HUDEP-2 (cell line): Measurements from ENCODE around the gene BET1.
A peak's percentile ranks its signal among the peaks of the same experiment; 100 is the strongest.
"Not testable (repeated sequence)": the region's sequence is repeated elsewhere in the genome, so short reads cannot be mapped to it uniquely, and the experiment has no call there.

Source experiments
- DNase-seq, 76 experiments: peaks; one replicate each; lab custom pipeline; 2025; ENCODE audit not compliant: unreplicated experiment in 76 of 76; lab: John Stamatoyannopoulos, UW

The BET1 gene, protein sequence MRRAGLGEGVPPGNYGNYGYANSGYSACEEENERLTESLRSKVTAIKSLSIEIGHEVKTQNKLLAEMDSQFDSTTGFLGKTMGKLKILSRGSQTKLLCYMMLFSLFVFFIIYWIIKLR

DNA sequence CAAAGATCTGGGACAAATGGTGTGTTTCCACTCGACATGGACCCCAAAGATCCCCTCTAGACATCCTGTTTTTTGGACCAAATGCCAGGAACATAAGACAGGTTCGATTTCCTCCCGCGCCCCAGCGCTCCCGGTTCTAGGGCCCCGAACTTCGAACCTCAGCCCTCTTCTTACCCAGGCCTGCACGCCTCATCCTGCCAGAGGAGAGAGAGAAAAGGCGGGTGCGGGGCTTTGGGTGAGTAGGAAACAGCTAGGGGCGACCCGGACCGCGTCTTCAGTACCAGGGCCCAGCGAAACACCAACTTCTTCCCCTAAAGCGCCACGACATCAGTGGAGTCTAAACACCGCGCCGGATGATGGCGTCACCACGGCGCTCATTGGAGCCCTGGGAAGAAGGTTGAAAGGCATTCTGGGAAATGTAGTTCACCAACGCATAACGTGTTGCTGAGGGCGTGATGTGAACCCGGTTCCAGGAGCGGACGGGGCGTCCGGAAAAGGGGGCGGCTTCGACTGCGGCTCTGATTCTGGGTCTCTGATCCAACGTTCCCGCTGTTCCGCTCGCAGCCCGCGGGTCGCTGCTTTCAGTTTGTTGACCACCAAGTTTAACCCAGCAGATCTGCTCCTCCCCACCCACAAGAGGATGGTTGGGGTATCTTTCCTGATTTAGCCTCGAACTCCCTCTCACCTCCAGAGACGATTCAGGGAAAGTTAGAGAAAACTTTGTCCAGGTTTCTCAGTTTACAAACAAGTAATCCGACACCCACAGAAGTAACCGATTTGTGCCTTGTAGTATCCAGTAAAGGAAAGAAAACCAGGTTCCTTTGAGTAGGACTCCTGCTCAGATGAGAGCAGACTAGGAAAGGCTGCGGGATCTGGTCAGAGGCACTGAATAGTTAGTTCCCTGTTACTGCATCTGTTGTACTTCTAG lies at the start of gene BET1:
BET1 (minus strand) TSS at position 332 of the 928 bp plus-strand sequence; CDS start at position 193, 139 bp downstream.
- DNase-seq = peak; percentile 12 to 91 (median 74)

DNA sequence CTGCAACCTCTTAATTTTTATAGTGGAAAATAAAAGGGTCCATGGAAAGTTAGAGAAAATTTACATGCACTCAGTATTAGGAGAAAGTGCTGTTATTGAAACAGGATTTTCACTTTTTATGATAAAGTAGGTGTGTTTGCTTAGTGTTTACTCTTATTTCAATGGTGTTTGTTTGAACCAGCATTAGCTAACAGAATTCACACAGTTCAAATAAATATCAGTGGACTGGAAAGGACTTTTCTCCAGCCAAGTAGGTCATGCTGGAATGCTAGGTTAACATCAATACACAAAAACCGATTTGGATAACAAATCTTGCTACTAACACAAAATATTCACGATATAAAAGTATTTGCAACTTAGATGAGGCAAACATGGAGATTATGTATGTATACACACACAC lies 49.4 kb upstream of the BET1 start:
- DNase-seq = no peak

DNA sequence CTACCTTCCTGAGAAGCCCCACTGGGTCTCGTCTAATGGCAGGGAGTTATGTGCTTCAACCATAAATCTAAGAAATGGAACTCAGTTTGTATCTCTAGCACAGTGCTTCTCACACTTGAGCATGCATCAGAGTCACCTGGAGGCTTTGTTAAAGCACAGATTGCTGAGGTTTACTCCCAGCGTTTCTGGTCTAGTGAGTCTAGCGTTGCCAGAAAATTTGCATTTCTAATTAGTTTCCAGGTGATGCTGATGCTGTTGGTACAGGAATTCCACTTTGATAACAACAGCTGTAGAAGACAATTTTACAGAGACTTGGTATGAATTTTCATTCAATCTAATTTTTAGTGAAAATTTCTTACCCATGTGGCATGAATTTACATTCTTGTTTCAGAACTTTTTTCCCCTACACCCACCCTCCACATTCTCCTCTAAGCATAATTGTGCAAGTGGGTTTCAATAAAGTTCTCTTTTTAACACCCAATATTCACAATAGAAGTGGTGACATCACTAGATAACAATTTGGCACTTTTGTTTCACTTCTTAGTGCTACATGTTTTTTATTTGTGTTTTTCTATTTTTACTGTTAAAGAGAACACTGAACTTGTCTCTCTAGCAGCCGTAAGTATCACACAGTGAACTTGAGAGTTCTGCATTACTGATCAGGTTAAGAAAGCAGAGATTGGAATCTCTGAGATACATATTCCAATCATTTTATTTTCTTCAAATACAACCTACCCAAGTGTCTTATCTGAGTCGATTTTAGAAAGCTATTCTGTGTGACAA lies 48.4 kb upstream of the BET1 start:
- no peak for DNase-seq

DNA sequence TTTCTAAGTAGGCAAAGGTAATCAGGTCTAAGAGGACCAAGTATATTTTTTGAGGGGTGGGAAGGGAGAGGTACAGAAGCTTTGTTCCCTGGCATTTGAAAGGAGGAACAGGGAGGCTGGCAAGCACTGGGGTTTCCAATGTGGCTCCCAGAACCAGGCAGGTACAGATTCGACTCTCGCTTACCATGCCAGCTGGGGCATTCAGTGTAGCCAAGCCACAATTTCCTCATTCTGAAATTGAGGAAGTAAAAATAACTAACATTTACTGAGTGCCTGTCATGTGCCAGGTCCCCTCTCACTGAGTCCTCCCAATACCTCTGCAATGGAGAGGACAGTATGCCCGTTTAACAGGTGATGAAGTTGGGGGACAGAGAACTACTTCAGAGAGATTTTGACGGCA lies 45.9 kb upstream of the BET1 start:
- peak in 1 of 76 experiments; percentile 3 for DNase-seq

DNA sequence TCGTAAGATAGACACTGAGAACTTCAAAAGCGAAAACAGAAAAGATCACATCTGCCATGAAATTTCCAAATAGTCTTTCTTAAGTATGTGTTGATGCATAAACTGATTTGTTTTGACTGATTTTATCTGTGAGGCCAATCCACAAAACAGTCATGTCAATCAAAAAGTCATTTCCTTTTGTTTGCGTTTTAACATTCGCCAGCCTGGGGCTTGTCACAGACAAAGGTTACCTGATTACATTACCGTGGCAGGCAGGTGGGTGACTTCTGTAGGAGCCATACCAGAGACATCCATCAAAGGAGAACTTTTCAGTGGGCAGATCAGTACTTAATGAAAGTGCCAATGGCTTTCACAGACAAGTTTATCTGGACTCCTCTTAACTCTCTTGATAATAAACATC lies 45.5 kb upstream of the BET1 start:
- DNase-seq = no peak

DNA sequence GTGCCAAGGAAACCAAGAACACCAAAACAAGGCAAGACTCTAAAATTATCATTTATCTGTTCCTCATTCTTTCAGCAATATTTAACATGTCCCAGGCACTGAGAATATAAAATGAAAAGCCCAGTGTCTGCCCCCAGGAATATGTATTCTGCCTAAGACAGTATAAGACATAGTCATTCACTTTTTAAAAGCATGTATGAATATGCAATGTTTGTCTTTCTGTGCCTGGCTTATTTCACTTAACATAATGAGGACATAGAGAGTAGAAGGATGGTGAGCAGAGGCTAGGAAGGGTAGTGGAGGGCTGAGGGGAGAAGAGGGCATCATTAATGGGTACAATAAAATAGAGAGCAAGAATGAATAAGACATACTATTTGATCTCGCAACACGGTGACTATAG lies 44.6 kb upstream of the BET1 start:
- no peak for DNase-seq

DNA sequence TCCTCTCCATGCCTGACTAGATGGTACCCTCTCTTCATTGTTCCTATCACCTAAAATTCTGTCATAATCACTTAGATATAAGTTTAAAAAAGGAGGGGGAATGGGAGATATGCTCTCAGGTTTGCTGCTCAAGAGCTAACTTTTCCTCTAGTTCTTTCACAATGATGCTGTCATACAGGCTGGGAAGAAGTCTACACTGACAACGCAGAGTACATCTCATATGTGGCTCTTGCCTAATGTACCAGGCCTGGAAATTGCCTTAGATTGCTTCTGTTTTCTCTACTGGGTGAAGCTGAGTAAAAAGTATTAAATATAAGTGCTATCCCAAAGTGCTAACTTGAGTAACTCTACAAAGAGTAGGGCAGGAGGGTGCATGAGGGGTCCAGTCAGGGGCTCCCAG lies 43.8 kb upstream of the BET1 start:
- DNase-seq = no peak

DNA sequence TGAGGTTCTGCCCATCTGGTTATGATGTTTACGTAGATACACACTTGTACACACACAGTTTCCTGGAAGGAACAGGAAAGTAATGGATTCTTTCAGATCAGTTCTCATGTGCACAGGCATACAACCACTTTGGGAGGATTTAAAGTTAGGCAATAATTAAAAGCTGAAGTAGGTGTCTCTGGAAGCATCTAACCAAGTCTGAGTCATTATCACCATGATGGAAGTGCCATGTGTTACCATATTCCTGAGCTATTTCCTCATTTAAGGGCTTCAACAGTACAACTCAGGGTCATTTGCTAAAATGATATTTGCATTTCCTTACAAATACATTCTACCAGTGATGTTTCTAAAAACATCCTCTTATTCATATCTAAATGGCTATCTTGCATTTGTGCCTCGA lies 41.4 kb upstream of the BET1 start:
- DNase-seq = no peak

DNA sequence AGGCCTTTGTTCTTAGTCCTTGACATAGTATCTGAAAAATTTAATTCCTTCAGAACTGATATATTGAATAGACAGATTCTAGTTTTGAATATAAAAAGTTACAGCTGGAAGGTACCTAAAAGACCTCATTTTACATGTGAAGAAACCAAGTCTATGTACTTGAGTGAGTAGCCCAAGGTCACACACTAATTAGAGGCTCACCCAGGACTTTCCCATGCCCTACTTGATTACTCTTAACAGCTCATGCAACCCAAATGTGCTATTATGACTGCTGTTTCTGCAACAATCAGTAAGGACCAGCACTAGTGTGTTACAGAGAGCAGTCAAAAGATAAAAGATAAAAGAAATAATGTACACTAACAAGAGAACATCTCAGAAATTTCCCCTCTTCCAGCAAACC lies 40.7 kb upstream of the BET1 start:
- no peak for DNase-seq

DNA sequence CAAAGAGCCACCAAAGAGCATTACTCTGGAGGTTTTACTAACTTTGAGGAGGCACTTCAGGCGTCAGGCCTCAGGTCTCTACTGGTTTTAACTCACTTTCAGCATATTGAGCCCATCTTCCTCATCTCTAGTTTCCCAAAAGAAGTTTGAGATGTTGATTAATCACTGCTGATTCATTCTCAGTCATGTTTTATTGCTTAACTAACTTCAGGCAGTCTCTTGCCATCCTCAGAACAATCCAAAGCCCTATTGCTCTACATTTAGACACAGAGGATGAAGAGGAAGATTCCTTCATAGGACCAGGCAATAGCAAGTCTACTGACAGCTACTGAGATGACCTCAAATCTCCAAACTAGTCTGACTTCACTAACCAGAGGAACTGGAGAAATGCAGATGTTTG lies 39.1 kb upstream of the BET1 start:
- no peak for DNase-seq

DNA sequence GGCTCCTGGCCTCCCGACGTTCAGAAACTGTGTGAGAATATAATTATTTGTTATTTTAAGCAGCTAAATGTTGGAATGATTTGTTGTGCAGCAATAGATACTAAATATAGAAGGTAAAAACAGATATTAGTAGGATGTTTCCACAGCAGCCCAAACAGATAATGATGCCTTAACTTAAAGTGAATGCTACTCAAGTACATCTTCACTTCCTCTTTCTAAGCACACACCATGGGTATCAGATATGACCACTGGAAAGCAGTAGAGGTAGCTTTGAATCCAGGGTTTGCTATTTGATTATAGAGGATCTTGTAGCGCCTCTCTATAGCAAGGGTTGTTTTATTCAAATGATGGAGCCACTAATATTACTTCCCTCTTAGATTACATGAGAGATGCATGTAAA lies 38.2 kb upstream of the BET1 start:
- DNase-seq = no peak

DNA sequence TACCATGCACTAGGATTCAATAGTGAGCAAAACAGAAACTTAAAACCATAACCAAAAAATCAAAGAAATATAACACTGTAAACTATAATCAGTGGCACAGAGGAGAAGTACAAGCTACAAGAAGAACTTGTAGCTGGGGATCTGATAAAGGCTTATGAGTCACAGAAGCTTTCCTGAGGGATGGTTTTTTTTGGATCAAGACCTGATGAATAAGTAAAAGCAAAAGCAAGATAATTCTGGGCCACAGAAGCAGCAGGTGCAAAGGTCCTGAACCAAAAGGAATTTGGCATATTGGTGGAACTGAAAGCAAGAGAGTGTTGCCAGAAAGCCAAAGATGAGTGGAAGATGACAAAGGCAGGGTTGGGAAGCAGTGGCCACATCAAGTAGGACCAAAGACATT lies 37.4 kb upstream of the BET1 start:
- no peak for DNase-seq

DNA sequence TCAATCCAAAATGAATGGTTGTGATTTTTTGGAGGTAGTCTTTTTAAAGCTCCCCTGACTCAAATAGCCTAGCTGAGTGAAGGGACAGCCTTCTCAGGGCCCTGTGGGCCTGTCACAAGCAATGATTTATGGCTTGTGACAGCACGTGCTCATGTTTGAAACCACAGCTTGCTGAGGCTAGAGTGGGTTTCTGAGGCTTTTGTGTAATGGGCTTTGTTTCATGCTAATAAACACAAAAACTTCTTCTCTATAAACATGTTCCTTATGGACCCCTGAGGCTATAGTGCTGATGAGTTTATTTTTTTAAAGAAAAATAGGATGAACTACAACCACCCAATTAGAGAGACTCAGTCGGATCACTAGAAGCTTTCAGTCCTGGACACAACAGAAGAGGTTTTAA lies 36.1 kb upstream of the BET1 start:
- DNase-seq = no peak

DNA sequence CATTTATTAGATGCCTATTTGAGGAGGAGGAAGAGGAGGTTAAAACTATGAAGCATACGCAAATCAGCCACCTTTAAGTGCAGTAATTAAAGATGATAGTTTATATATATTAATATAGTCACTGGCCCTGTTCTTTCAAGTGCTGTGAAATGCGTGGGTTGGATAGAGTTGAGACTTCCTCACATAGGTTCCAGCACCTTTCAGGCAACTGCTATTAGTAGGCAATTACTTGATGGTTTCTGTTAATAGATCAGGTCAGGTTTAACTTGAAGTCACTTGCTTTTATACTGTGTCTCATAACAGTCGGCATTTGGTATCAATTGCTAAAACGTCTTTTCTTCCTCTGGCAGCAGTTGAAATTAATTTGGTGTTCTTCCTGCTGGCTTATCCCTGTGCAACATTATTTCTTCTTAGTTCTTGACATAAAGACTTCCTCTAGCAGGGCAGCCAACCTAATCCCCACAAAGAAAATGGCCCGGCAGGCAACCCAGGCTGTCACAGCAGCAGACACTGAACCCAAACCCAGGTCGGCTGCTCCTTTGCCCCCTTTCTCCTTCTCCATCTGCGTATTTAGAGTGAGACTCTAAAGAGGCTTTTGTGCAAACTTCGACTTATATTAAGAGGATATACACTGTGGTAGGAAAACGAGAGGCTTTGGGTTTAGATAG lies 35.3 kb upstream of the BET1 start:
- no peak for DNase-seq

DNA sequence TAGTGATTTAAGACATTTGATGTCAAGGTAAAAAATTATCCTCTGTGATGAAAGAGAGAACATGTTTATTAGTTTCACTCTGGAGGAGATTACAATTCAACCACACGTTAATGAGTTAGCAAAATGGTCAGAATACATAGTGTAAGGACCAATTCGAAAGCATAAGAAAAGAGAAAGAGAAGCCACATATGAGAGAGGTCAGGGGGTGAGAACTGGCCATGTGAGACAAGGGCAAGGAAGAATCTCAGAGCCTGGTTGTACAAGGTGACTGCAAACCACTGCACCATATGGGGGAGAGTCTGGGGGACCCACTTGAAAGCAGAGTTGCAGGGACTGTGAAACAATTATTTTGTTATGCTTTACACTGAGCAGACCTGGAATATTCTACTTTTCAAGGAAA lies 27.7 kb upstream of the BET1 start:
- DNase-seq = no peak

DNA sequence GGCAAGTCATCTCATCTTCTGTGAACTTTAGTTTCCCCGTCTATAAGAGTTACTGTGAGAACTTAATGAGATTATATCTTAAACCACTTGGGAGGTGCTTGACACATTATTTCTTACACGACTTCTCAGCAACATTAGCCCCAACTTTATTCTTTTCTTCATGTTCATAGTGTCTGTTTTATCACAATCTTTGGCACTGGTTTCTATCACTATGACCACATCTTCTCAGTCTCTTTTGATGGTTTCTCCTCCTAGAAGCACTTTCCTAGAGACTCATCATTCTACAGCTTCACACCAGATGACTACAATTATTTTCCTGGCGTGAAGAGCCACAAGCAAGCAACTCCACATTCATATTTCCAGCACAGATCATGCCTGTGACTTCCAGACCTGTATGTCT lies 26.5 kb upstream of the BET1 start:
- DNase-seq = no peak

DNA sequence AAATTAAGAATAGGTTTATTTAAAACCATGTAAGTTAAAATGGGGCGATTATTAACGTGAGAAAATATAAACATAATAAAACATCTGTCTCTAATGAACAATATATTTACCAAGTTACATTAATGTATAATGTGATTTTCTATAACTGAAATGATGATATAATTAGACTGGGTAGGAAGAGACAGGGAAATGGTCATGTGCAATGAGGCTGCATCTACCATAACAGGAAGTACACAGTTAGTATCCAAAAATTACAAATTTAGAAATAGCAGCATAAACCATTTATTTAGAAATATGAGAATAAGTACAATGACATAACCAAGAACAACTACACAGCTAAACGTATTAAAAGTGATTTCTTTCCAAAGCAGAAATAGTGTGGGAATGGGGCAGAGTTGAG lies 25.8 kb upstream of the BET1 start:
- DNase-seq = no peak

DNA sequence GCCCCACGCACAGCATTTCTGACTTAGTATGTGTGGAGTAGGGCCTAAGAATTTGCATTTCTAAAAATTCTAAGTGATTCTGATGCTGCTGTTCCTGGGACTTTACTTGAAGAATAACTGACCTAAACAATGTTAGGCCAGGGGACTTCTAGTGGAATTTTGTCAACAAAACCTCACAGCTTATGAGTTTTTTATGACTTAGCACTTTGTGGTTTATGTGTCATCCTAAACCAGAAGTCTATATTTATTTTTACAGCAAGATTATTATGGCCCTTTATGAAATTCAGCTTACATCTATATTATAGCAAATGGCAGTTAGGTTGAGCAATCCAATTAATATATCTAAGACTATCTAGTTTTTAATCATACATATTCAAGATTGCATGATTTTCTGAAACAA lies 24.6 kb upstream of the BET1 start:
- no peak for DNase-seq

DNA sequence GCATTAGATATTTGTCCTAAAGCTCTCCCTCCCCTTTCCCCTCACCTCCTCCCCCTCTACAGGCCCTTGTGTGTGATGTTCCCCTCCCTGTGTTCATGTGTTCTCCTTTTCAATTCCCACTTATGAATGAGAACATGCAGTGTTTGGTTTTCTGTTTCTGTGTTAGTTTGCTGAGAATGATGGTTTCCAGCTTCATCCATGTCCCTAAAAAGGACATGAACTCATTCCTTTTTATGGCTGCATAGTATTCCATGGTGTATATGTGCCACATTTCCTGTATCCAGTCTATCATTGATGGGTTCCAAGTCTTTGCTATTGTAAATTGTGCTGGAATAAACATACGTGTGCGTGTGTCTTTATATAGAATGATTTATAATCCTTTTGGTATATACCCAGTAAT lies 22.5 kb upstream of the BET1 start:
- DNase-seq = not testable (repeated sequence)

DNA sequence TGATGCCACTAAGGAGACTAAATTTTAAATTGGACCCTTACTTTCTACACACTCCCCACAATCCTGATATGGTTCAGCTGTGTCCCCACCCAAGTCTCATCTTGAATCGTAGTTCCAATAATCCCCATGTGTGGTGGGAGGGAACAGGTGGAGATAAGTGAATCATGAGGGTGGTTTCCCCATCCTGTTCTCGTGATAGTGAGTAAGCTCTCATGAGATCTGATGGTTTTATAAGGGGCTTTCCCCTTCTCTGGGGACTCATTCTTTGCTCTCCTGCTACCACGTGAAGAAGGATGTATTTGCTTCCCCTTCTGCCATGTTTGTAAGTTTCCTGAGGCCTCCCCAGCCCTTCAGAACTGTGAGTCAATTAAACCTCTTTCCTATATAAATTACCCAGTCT lies 18.4 kb upstream of the BET1 start:
- DNase-seq = no peak

DNA sequence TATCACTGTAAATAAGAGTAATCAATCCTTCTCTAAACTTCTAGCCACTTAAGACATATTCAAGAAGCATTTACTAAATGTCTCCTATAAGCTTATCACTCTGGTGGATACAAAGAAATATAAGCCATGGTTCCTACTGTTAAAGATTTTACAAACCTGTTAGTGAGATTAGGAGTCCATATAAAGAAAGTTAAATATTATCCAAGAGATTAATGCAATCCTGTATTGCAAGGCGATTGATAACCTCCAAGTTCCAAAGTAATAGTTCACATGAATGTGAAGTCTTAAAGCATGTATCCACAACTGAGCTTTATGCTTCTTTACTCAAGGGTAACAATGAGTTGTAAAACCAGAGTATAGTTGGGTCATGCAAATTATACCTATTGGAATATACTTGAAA lies 12.6 kb upstream of the BET1 start:
- no peak for DNase-seq
